ENCODE results near the gene RAD51B. TPM values are rescaled to one million over a fixed set of nuclear protein-coding genes. Genes with fewer than 3 reads are reported as not detected.

Gene RAD51B
- total RNA-seq, 1 experiment from 2014 or later, result 14.2 TPM

- TF ChIP-seq GABPB1 (CRISPR knock-in tag; IDR thresholded peaks at IDR 0.05), result no peak
- TF ChIP-seq ERG (CRISPR knock-in tag; IDR thresholded peaks at IDR 0.05), result no peak
- TF ChIP-seq ZNF138 (CRISPR knock-in tag; conservative IDR thresholded peaks at IDR 0.05), result no peak
- no peak for TF ChIP-seq ARID4B (CRISPR knock-in tag; IDR thresholded peaks at IDR 0.05; ENCODE audit: borderline replicate concordance)
- TF ChIP-seq, protein P1, sequence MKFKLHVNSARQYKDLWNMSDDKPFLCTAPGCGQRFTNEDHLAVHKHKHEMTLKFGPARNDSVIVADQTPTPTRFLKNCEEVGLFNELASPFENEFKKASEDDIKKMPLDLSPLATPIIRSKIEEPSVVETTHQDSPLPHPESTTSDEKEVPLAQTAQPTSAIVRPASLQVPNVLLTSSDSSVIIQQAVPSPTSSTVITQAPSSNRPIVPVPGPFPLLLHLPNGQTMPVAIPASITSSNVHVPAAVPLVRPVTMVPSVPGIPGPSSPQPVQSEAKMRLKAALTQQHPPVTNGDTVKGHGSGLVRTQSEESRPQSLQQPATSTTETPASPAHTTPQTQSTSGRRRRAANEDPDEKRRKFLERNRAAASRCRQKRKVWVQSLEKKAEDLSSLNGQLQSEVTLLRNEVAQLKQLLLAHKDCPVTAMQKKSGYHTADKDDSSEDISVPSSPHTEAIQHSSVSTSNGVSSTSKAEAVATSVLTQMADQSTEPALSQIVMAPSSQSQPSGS (CRISPR knock-in tag; IDR thresholded peaks at IDR 0.05; ENCODE audit: borderline replicate concordance, low read depth), result no peak
Observed at GRCh38 chr14:68164711-68165113, 345.1 kb downstream of the RAD51B start (continued).

DNA sequence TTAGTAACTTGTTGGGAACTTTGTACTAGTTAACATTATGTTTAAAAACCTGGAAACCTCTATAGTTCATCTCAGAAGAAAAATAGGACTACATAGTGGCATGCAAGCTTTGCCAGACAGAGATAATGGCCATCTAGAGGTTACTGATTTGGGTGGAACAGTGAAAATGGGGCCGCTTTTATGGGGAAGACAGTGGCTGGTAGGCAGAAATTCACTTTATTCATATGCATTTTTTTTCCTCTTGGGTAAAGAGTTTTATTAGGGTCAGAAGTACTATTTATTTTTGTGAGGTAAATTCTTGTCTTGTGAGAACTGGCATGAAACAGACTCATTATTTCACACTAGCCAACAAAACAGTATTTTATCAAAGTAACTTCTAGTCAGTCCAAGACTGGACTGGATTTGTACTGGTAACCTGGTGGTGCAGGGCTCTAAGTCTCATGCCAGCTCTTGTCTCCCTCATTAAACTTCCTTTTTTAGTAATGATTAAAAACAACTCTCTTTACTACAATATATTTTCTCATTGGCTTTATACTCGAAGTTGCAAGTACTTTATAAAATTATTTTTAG, 345.8 kb downstream of the RAD51B start:
- Mint-ChIP-seq H3K4me1 (peaks cover 25% of the 10 kb centered on the region), H3K27me3 (ENCODE audit: low read depth) (no peaks in the 10 kb centered on the region), H3K9me3 (no peaks in the 10 kb centered on the region), H3K4me3 (no peak overlapping the region), H3K27ac (no peak overlapping the region), H3K36me3 (no peaks in the 10 kb centered on the region)
- DNase-seq (ENCODE audit: low spot score) (no peak), ATAC-seq (no peak)
- ChIA-PET CTCF (no interaction called here), POLR2A (no interaction called here)
- TF ChIP-seq GABPB1 (CRISPR knock-in tag; IDR thresholded peaks at IDR 0.05), result no peak
- TF ChIP-seq TEAD1 (CRISPR knock-in tag; IDR thresholded peaks at IDR 0.05), result no peak
- TF ChIP-seq SMAD3 (CRISPR knock-in tag; IDR thresholded peaks at IDR 0.05; ENCODE audit: borderline replicate concordance), result no peak
- no peak for TF ChIP-seq OVOL2 (CRISPR knock-in tag; IDR thresholded peaks at IDR 0.05; ENCODE audit: borderline replicate concordance)
- TF ChIP-seq JUN (CRISPR knock-in tag; IDR thresholded peaks at IDR 0.05), result no peak
- TF ChIP-seq, protein P2, sequence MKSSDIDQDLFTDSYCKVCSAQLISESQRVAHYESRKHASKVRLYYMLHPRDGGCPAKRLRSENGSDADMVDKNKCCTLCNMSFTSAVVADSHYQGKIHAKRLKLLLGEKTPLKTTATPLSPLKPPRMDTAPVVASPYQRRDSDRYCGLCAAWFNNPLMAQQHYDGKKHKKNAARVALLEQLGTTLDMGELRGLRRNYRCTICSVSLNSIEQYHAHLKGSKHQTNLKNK (CRISPR knock-in tag; IDR thresholded peaks at IDR 0.05), result no peak
- no peak for TF ChIP-seq E2F5 (CRISPR knock-in tag; IDR thresholded peaks at IDR 0.05)
- TF ChIP-seq IRF2 (CRISPR knock-in tag; IDR thresholded peaks at IDR 0.05; ENCODE audit: borderline replicate concordance, low read depth), result no peak
- TF ChIP-seq ZNF416 (CRISPR knock-in tag; IDR thresholded peaks at IDR 0.05), result no peak
- no peak for TF ChIP-seq PRRX2 (CRISPR knock-in tag; IDR thresholded peaks at IDR 0.05)
- no peak for TF ChIP-seq ZNF232 (CRISPR knock-in tag; IDR thresholded peaks at IDR 0.05)
- TF ChIP-seq ELF4 (CRISPR knock-in tag; IDR thresholded peaks at IDR 0.05; ENCODE audit: low read depth), result no peak
- no peak for TF ChIP-seq JAZF1 (CRISPR knock-in tag; IDR thresholded peaks at IDR 0.05)
- no peak for TF ChIP-seq FOXJ3 (CRISPR knock-in tag; IDR thresholded peaks at IDR 0.05; ENCODE audit: borderline replicate concordance)
- TF ChIP-seq, protein P3, sequence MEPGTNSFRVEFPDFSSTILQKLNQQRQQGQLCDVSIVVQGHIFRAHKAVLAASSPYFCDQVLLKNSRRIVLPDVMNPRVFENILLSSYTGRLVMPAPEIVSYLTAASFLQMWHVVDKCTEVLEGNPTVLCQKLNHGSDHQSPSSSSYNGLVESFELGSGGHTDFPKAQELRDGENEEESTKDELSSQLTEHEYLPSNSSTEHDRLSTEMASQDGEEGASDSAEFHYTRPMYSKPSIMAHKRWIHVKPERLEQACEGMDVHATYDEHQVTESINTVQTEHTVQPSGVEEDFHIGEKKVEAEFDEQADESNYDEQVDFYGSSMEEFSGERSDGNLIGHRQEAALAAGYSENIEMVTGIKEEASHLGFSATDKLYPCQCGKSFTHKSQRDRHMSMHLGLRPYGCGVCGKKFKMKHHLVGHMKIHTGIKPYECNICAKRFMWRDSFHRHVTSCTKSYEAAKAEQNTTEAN (CRISPR knock-in tag; IDR thresholded peaks at IDR 0.05), result no peak
- no peak for TF ChIP-seq ZNF423 (CRISPR knock-in tag; IDR thresholded peaks at IDR 0.05)
- TF ChIP-seq HMGA2 (CRISPR knock-in tag; IDR thresholded peaks at IDR 0.05), result no peak
- TF ChIP-seq KAT7 (CRISPR knock-in tag; IDR thresholded peaks at IDR 0.05; ENCODE audit: borderline replicate concordance), result no peak
- no peak for TF ChIP-seq CBFB (CRISPR knock-in tag; IDR thresholded peaks at IDR 0.05; ENCODE audit: low read depth)
- TF ChIP-seq ZNF512 (CRISPR knock-in tag; IDR thresholded peaks at IDR 0.05; ENCODE audit: borderline replicate concordance), result no peak
